Sigmoid colon (tissue), 7 donors: ENCODE results near the gene BANF2. TPM values are rescaled to one million over a fixed set of nuclear protein-coding genes. Genes with fewer than 3 reads are reported as not detected.

ENCODE experiments used
- DNase-seq: peaks from one replicate; pipeline ENCODE4 v3.0.0-alpha.2; 2019
- H3K27ac ChIP-seq, 4 donors: fragments of 200-600 bp; sonication (generic); one replicate each; pipeline ENCODE4 v1.5.1; 2016 to 2019; ENCODE audit warnings: mild to moderate bottlenecking in 1 of 4
- H3K27me3 ChIP-seq, 3 donors: fragments of 200-600 bp; sonication (generic); one replicate each; pipeline ENCODE4 v1.5.1; 2019; ENCODE audit warnings: mild to moderate bottlenecking in 1 of 3
- H3K36me3 ChIP-seq, 4 donors: fragments of 200-600 bp; sonication (generic); one replicate each; pipeline ENCODE4 v1.5.1; 2016 to 2019
- H3K4me1 ChIP-seq, 4 donors: fragments of 200-600 bp; sonication (generic); one replicate each; pipeline ENCODE4 v1.5.1; 2017 to 2019
- H3K4me3 ChIP-seq, 4 donors: fragments of 200-600 bp; sonication (generic); one replicate each; pipeline ENCODE4 v1.5.1; 2017 to 2019; ENCODE audit warnings: mild to moderate bottlenecking in 2 of 4, moderate library complexity in 1 of 4
- H3K9me3 ChIP-seq, 4 donors: fragments of 200-600 bp in 3 of 4; sonication (generic) in 3 of 4; one replicate each; pipeline versions ENCODE4 v1.5.1 to v1.6.1; 2013 to 2019
- EP300 ChIP-seq, 4 donors: sonication (generic); formaldehyde crosslinking; IDR thresholded peaks; one replicate each; pipeline ENCODE4 v1.6.1; 2017; ENCODE audit warnings: antibody characterized with exemption in 4 of 4
- POLR2A ChIP-seq, 2 donors: fragments of 450-650 bp; IDR thresholded peaks; one replicate each; pipeline ENCODE4 v1.6.1; 2016; ENCODE audit warnings: antibody characterized with exemption in 2 of 2, mild to moderate bottlenecking in 2 of 2, moderate library complexity in 2 of 2
- POLR2AphosphoS5 ChIP-seq, 4 donors: sonication (generic); formaldehyde crosslinking; IDR thresholded peaks; one replicate each; pipeline ENCODE4 v1.6.1; 2017; ENCODE audit warnings: antibody characterized with exemption in 4 of 4
- WGBS, 2 donors: extraction: QIAGEN DNeasy Blood & Tissue Kit; methylation state at CpG; one replicate each; pipeline ENCODE4 v1.1.7; 2013; 5-methylcytosine and 5-hydroxymethylcytosine counted together
- intact Hi-C: fragments of 100-400 bp; cut with DNase I; formaldehyde crosslinking; loops from one replicate; pipeline ENCODE4 v1.15.1; 2023
- polyA plus RNA-seq, 3 donors: library from polyadenylated mRNA; stranded (reverse); fragments of 200-250 nt; gene quantifications; one replicate each; pipeline ENCODE4 v1.2.3, GENCODE V29; 2013
- total RNA-seq, 4 donors: library from RNA; depleted of rRNA; stranded (reverse); fragments of >200 nt; gene quantifications; one replicate each; pipeline ENCODE4 v1.1.0, GENCODE V29; 2016
- TF ChIP-seq, protein P1 (sequence below), 4 experiments: fragments of 450-650 bp in 3 of 4; fragments of 200-600 bp in 1 of 4; IDR thresholded peaks; one replicate each; pipeline ENCODE4 v1.5.1; 2016 to 2019; ENCODE audit warnings: antibody characterized with exemption in 4 of 4, mild to moderate bottlenecking in 3 of 4, moderate library complexity in 2 of 4
- donor health status: healthy with polysubstance abuse.
- donor health status: Bipolar disorder and iron deficiency.
- donor health status: healthy.

The BANF2 gene
- total and polyA plus RNA-seq, 7 donors: not detected

GRCh38 chr20:17676942-17677341 is 22.8 kb upstream of the BANF2 start:
- peaks cover 0 to 28% (median 0%) of the 10 kb centered on the region in 4 donors for H3K36me3 ChIP-seq
- no peaks in the 10 kb centered on the region for H3K27me3 ChIP-seq
- WGBS, 2 donors: 91 to 97% methylated on average over 2 of the region's 2 CpGs
- peaks cover 0 to 54% (median 32%) of the 10 kb centered on the region in 4 donors for H3K4me1 ChIP-seq
- peak overlapping the region in 1 of 4 donors; percentile 15 for H3K27ac ChIP-seq
- no peaks in the 10 kb centered on the region for H3K9me3 ChIP-seq
- TF ChIP-seq, protein P1, sequence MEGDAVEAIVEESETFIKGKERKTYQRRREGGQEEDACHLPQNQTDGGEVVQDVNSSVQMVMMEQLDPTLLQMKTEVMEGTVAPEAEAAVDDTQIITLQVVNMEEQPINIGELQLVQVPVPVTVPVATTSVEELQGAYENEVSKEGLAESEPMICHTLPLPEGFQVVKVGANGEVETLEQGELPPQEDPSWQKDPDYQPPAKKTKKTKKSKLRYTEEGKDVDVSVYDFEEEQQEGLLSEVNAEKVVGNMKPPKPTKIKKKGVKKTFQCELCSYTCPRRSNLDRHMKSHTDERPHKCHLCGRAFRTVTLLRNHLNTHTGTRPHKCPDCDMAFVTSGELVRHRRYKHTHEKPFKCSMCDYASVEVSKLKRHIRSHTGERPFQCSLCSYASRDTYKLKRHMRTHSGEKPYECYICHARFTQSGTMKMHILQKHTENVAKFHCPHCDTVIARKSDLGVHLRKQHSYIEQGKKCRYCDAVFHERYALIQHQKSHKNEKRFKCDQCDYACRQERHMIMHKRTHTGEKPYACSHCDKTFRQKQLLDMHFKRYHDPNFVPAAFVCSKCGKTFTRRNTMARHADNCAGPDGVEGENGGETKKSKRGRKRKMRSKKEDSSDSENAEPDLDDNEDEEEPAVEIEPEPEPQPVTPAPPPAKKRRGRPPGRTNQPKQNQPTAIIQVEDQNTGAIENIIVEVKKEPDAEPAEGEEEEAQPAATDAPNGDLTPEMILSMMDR (IDR thresholded peaks at IDR 0.05): no peak
- no peak for TF ChIP-seq EP300 (IDR thresholded peaks at IDR 0.05)
- TF ChIP-seq POLR2AphosphoS5 (IDR thresholded peaks at IDR 0.05): no peak
- no peak for TF ChIP-seq POLR2A (IDR thresholded peaks at IDR 0.05)
- no peak overlapping the region for H3K4me3 ChIP-seq
- DNase-seq: no peak
- intact Hi-C loops: no loop called here

GRCh38 chr20:17678295-17678694 is 21.5 kb upstream of the BANF2 start:
- peaks cover 0 to 57% (median 38%) of the 10 kb centered on the region in 4 donors for H3K4me1 ChIP-seq

DNA sequence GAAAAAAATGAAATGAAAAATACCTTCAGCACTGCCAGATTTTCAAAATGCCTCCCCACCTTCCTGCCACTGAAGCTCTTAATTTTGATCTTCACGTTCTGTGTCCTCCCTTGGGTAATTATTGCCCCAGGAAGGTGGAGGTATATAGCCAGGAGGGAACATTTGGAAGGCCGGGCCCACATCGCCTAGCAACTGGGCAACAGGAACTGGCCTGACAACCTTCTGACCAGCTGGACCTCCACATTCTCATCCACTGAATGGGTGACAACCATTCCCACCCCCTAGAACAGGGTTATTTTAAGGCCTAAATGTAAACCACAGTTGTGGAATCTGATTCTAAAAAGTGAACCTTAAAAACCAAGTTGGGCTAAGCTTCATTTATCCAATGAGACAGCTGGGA is 20.9 kb upstream of the BANF2 start:
- DNase-seq: no peak
- peaks cover 0 to 28% (median 0%) of the 10 kb centered on the region in 4 donors for H3K36me3 ChIP-seq
- no peaks in the 10 kb centered on the region for H3K27me3 ChIP-seq
- intact Hi-C loops: no loop called here
- TF ChIP-seq POLR2AphosphoS5 (IDR thresholded peaks at IDR 0.05): no peak
- no peak for TF ChIP-seq POLR2A (IDR thresholded peaks at IDR 0.05)
- TF ChIP-seq, protein P1 (IDR thresholded peaks at IDR 0.05): no peak
- no peak for TF ChIP-seq EP300 (IDR thresholded peaks at IDR 0.05)
- no peak overlapping the region for H3K4me3 ChIP-seq
- 46 to 77% methylated on average over 3 of the region's 3 CpGs for WGBS, 2 donors
- H3K9me3 ChIP-seq: no peaks in the 10 kb centered on the region
- peak overlapping the region in 2 of 4 donors; percentile 93 to 98 for H3K27ac ChIP-seq
- H3K4me1 ChIP-seq: peaks cover 0 to 57% (median 38%) of the 10 kb centered on the region in 4 donors

More at GRCh38 chr20:17678295-17678694, 21.5 kb upstream of the BANF2 start:
- TF ChIP-seq POLR2A (IDR thresholded peaks at IDR 0.05) (no peak), POLR2AphosphoS5 (IDR thresholded peaks at IDR 0.05) (no peak), EP300 (IDR thresholded peaks at IDR 0.05) (no peak)
- TF ChIP-seq, protein P1 (IDR thresholded peaks at IDR 0.05): no peak
- intact Hi-C loops: no loop called here
- peaks cover 0 to 28% (median 0%) of the 10 kb centered on the region in 4 donors for H3K36me3 ChIP-seq
- H3K4me3 ChIP-seq: no peak overlapping the region
- H3K27ac ChIP-seq: no peak overlapping the region
- no peak for DNase-seq
- no peaks in the 10 kb centered on the region for H3K9me3 ChIP-seq
- 61 to 80% methylated on average over 2 of the region's 2 CpGs for WGBS, 2 donors
- H3K27me3 ChIP-seq: no peaks in the 10 kb centered on the region

GRCh38 chr20:17679941-17680835 is 19.6 kb upstream of the BANF2 start:
- Histone ChIP-seq H3K4me1 (peaks cover 0 to 50% (median 31%) of the 10 kb centered on the region in 4 donors), H3K9me3 (no peaks in the 10 kb centered on the region), H3K36me3 (peaks cover 0 to 28% (median 0%) of the 10 kb centered on the region in 4 donors), H3K4me3 (peak overlapping the region; percentile 80 to 88 (median 86)), H3K27ac (peak overlapping the region; percentile 93 to 98 (median 96)), H3K27me3 (no peaks in the 10 kb centered on the region)
- intact Hi-C loops: loop anchor here (2.0 to 10.0 kb wide), 3 partner anchors 127 to 325 kb away; no protein-coding TSS in a partner anchor
- TF ChIP-seq POLR2AphosphoS5 (IDR thresholded peaks at IDR 0.05) (no peak), POLR2A (IDR thresholded peaks at IDR 0.05) (no peak), EP300 (IDR thresholded peaks at IDR 0.05) (no peak)
- TF ChIP-seq, protein P1 (IDR thresholded peaks at IDR 0.05): no peak
- 11 to 36% methylated on average over 27 of the region's 27 CpGs for whole genome bisulfite sequencing, 2 donors
- peak; percentile 84 for DNase-seq
